Right ventricle myocardium superior (tissue), 1 donor: ENCODE data around the gene FYB2. TPM values are rescaled to one million over a fixed set of nuclear protein-coding genes. Genes with fewer than 3 reads are reported as not detected.

Source experiments
- ATAC-seq: fragments of 200-7000 bp; cut with Tn5 transposase; one replicate; pipeline ENCODE4 v1.9.1; 2020; ENCODE audit warnings: mild to moderate bottlenecking; ENCODE audit not compliant: poor library complexity
- DNase-seq: peaks from one replicate; pipeline ENCODE4 v3.0.0-alpha.2; 2020
- intact Hi-C: fragments of 100-400 bp; cut with DNase I; formaldehyde crosslinking; loops from one replicate; pipeline ENCODE4 v1.11.2; 2022
- total RNA-seq: library from RNA; stranded (reverse); fragmentation: NEBNext Ultra II Directional; extraction: Animal tissue kit (Norgen Biotek cat#: 25700); gene quantifications from one replicate; pipeline ENCODE4 v1.2.1, GENCODE V29; 2021
- donor health status: DM: no; HTN: yes; CAD: no; lungs with severe emphysema.

Gene FYB2
- total RNA-seq, 1 donor from 2014 or later = 14.3 TPM

DNA sequence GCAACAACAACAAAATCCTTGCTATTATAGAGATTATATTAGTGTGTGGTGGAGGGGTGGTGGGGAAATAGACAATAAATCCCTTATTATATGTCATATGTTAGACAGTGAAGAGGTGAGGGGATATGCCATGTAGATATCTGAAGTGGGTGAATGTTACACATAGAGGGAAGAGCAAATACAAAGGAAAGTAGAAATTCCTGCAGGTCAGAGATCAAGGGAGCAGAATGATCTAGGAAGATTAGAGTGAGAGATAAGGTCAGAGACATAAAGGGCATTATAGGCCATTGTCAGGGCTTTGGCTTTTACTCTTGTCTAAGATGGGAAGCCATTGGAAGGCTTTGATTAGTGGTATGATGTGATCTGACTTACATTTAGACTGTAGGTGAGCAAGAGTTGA lies 135.6 kb downstream of the FYB2 start:
- no peak for DNase-seq
- intact Hi-C loops = no loop called here
- no peak for ATAC-seq

DNA sequence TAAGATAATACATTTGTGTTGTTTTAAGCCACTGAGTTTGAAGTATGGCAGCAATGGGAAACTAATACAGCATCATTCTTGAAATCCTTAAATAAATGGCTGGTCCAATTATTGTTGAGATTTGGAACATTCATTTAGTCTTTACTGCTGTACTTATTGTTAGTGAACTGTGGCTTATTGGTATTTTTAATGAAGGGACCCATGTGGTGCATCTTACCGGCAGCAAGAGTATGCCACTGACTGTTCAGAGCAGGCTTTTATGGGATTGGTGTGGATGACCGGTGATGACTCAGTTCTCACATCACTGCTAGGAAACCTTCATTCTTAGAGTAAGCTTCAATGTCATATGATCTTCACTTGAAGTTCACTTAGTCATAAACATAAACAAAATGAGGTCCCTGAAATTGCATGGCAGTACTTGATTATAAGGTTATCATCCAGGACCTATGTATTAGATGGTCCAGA lies 142.6 kb downstream of the FYB2 start:
- DNase-seq (no peak), ATAC-seq (no peak)
- intact Hi-C loops = no loop called here

DNA sequence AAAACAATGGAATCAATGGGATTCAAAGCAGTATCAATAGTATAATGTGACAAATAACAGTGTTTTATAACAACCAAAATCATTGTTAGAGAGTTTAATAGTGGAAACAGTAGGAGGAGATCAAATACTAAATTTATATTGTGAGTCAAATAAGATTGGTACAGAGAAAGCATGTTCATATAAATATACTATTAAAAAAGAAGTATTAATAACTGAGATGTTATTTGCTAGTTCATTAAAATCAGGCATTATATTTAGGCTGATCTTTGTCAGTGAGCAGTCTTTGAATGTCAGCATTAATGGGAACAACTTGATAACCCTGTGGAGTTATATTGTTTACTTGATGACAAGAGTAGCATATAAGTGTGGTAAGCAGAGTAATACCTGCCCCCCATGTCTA lies 143.4 kb downstream of the FYB2 start:
- intact Hi-C loops = no loop called here
- DNase-seq = no peak
- ATAC-seq = no peak

DNA sequence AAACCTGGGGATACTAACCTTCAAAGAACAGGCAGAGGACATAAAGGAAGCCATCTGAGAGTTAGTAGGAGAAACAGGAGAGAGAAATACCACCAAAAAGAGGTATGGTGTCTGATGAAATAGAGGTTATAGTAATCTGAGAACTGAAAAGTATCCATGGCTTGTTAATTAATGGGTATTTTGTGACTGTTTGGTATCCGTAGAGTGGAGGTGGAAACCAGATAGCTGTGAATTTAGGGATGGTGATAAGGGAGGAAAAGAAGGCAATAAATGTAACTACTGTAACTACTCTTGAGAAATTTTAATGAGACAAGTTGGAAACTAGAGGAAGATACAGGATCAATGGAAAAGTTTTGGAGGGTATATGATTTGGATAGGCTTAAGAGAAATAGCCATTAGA lies 146.6 kb downstream of the FYB2 start:
- intact Hi-C loops = no loop called here
- ATAC-seq (no peak), DNase-seq (no peak)

DNA sequence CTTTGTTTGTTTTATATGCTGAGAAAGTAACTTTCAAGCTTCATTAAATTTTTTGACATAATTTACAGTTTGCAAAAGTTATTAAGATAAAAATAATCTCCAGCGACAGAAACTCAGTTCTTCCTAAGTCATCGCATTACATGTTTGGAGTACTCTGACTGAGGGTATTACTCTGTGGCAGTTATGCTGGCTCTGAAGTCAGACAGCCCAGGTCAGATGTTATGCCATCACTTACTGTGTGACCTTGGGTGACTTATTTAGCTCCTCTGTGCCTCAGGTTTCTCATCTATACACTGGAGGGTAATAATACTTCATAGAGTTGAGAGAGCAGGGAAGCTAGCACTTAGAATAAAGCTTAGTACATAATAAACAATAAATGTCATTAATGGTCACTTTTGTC lies 147.7 kb downstream of the FYB2 start:
- intact Hi-C loops = no loop called here
- DNase-seq = no peak
- ATAC-seq = no peak

DNA sequence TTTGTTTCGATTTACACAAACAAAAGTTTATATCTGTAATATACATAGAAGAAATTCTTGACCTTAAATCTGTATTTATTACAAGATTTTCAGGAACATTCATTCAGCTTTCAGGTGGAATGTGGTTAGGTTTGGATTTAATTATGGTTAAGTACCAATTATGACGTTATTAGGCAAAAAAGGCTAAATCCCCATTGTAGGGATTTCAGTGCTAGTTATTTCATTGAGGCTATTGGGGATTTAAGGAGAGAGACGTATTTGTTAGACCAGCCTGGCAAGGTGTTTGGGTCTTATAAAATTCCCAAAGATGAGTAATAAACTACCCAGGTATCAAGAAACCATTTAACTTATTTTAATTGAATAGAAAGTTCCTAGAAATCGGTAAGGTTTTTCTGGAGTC lies 148.1 kb downstream of the FYB2 start:
- intact Hi-C loops = no loop called here
- DNase-seq (no peak), ATAC-seq (no peak)

DNA sequence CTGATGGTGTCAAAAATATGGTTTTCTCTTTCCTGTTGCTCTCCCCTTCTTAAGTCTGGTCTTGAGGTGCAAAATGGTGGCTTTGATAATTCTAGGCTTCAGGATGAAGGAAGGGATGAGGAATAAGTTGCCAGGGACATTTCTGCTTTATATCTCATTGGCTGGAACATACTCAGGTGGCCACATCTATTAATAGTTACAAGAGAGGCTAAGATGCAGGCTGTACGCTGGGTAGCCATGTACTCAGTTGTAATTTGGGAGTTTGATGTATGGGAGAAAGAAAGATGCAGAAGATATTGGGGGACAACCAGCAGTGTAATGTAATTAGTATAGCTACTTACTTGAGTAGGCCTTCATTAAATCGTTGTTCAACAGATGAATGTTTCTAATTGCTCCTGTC lies 148.9 kb downstream of the FYB2 start:
- DNase-seq (no peak), ATAC-seq (peak; percentile 41)
- intact Hi-C loops = no loop called here

Other genes with a start within 250 kb of the FYB2 start
- 117 TPM for gene PLPP3, start 239.8 kb downstream of the FYB2 start, total RNA-seq
- 77.2 TPM for gene PRKAA2, start 174.1 kb downstream of the FYB2 start, total RNA-seq
- gene C8A, start 35.4 kb upstream of the FYB2 start, total RNA-seq = not detected
- not detected for gene C8B, start 146.6 kb upstream of the FYB2 start, total RNA-seq